Lower leg skin (tissue), 4 donors: ENCODE measurements around the gene LITAF. TPM values are rescaled to one million over a fixed set of nuclear protein-coding genes. Genes with fewer than 3 reads are reported as not detected.

ENCODE experiments used
- DNase-seq, 2 donors: peaks; one replicate each; pipeline ENCODE4 v3.0.0-alpha.2; 2019; ENCODE audit warnings: low spot score in 2 of 2
- H3K4me3 ChIP-seq: fragments of 200-600 bp; sonication (generic); 2 replicates; pipeline ENCODE4 v1.5.1; 2017; ENCODE audit warnings: mild to moderate bottlenecking, low read depth; ENCODE audit not compliant: poor library complexity, severe bottlenecking
- CTCF ChIP-seq, 3 donors: fragments of 450-650 bp; IDR thresholded peaks; one replicate each; pipeline ENCODE4 v1.5.1; 2016; ENCODE audit warnings: antibody characterized with exemption in 3 of 3, mild to moderate bottlenecking in 3 of 3, moderate library complexity in 2 of 3
- POLR2A ChIP-seq, 2 donors: fragments of 450-650 bp; IDR thresholded peaks; one replicate each; pipeline ENCODE4 v1.6.1; 2016 to 2017; ENCODE audit warnings: antibody characterized with exemption in 2 of 2, mild to moderate bottlenecking in 1 of 2, moderate library complexity in 1 of 2
- WGBS, 2 donors: methylation state at CpG; one replicate each; pipeline ENCODE4 v1.1.5; 2018; 5-methylcytosine and 5-hydroxymethylcytosine counted together
- intact Hi-C: fragments of 100-400 bp; cut with DNase I; formaldehyde crosslinking; loops from one replicate; pipeline ENCODE4 v1.15.0; 2023; ENCODE audit warnings: low total_unique reads
- total RNA-seq, 4 donors: library from RNA; depleted of rRNA; stranded (reverse); fragments of >200 nt; gene quantifications; one replicate each; pipeline ENCODE4 v1.1.0, GENCODE V29; 2016

Gene LITAF
- total RNA-seq, 4 donors from 2014 or later = 54.9 to 84.2 (median 67.7) TPM

- TF ChIP-seq POLR2A (IDR thresholded peaks at IDR 0.05) = no peak
- no peak for TF ChIP-seq CTCF (IDR thresholded peaks at IDR 0.05)
- 0 to 1% methylated on average over 10 to 28 of the region's 48 CpGs for WGBS, 2 donors
- intact Hi-C loops = no loop called here
- no peak for DNase-seq
- peak overlapping the region; percentile 76 for H3K4me3 ChIP-seq
Observed at GRCh38 chr16:11586378-11586855, 302 bp downstream of the LITAF start.

DNA sequence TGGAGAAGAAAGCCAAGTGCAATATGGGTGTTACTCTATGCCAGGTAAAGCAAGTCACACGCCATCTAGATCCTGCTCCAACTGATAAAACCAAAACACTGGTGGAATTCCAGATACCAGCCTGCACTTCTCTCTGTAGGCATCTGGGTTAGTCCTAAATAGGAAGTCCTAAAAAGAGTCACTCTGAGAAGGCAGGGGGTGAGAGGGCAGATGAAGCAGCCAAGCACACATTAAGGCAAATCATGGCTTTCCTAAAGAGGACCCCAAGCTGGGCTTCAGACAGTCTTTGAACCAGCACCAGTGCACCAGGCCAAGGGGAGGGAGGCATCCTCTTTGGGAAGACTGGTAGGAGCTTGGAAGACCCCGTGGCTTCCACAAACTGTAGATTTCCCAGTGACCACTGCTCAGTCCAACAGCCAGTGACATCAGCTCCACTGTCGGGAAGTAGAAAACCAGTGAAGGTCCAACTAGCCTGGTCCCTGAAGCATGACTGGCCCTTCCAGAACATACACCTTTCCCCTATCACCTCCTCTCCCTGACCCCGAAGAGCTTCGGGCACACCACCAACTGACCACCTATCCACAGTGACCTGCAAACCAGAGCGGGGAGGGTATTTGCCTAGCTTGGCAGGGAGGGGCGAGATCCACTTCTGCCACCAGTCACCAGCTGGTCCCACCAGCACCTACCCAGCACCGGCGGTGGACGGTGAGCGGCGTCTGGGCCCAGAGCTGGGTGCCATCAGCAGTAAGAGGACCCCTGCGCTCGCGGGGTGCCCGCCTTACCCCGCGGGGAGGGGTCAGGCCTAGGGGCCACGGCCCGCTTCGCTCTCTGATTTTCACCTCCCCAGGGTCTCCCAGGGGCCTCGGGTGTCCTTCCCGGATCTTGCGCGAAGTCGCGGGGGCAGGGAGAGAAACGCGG, 1.0 kb downstream of the LITAF start:
- TF ChIP-seq CTCF (IDR thresholded peaks at IDR 0.05) = no peak
- TF ChIP-seq POLR2A (IDR thresholded peaks at IDR 0.05) = no peak
- H3K4me3 ChIP-seq = peak overlapping the region; percentile 76
- DNase-seq = no peak
- 14 to 28% methylated on average over 28 to 29 of the region's 29 CpGs for WGBS, 2 donors
- intact Hi-C loops = no loop called here

GRCh38 chr16:11583889-11584565, 2.7 kb downstream of the LITAF start:
- TF ChIP-seq POLR2A (IDR thresholded peaks at IDR 0.05) = no peak
- no peak for TF ChIP-seq CTCF (IDR thresholded peaks at IDR 0.05)
- intact Hi-C loops = no loop called here
- H3K4me3 ChIP-seq = no peak overlapping the region
- 29 to 32% methylated on average over 7 of the region's 7 CpGs for WGBS, 2 donors
- DNase-seq = no peak

DNA sequence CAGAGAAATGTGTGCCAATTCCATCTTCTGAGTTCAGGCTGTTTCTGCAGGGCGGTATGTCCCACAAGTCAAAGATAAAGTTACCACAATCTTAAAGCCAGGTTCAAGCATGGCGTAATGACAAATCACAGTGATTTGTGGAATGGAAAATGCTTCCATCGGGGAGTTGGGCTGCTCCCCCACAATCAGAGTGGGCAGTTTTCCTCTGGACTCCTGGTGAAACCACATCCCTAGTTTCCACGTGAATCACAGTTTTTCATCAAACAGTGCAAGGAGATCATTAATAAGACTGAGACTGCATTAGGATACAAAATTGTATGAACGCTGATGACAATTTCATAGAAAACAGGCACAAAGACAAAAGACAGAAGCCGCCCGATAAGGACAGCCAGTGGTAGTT, 3.6 kb downstream of the LITAF start:
- WGBS, 2 donors = 69 to 71% methylated on average over 7 of the region's 7 CpGs
- TF ChIP-seq CTCF (IDR thresholded peaks at IDR 0.05) (no peak), POLR2A (IDR thresholded peaks at IDR 0.05) (no peak)
- intact Hi-C loops = no loop called here
- H3K4me3 ChIP-seq = no peak overlapping the region
- DNase-seq = no peak

DNA sequence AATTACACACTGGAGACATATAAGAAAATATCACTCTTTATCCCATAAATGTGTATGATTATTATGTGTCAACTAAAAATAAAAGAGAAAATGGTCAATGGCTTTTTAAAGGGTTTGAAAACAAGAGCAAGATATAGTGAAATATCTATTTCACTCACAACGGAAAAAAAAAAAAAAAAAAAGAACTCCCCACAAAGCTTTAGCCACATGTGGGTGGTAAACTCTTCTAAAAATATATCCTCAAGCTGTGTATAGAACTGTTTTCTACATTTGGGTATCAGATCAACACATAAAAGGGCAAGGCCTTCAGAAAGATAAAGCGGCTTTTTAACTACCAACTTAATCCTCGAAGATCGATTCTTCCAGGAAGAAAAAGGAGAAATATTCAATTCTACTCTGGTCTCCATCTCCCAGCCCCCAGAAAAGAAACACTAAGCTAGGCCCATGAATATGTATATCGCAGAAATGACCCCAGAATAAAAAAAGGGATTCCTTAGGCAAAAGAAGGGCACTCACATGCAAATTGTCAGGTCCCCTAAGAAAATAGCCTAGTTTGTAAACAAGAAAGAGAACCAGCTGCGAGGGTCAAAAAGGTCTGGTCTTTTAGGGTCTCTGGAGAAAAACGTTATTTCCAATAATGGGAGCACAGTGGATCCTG, 4.4 kb downstream of the LITAF start:
- intact Hi-C loops = no loop called here
- no peak overlapping the region for H3K4me3 ChIP-seq
- 72 to 74% methylated on average over 7 of the region's 7 CpGs for WGBS, 2 donors
- no peak for DNase-seq
- no peak for TF ChIP-seq CTCF (IDR thresholded peaks at IDR 0.05)
- TF ChIP-seq POLR2A (IDR thresholded peaks at IDR 0.05) = no peak
